GM12873 (cell line): ENCODE results near the gene MEGF11.

Source experiments
- TF ChIP-seq, protein P1 (sequence below): IDR thresholded peaks from 2 replicates; pipeline ENCODE4 v1.5.1; 2012; ENCODE audit warnings: low read depth, mild to moderate bottlenecking, moderate library complexity, low read length, control low read depth; ENCODE audit not compliant: insufficient read depth; ENCODE audit errors: missing control alignments

Gene MEGF11

DNA sequence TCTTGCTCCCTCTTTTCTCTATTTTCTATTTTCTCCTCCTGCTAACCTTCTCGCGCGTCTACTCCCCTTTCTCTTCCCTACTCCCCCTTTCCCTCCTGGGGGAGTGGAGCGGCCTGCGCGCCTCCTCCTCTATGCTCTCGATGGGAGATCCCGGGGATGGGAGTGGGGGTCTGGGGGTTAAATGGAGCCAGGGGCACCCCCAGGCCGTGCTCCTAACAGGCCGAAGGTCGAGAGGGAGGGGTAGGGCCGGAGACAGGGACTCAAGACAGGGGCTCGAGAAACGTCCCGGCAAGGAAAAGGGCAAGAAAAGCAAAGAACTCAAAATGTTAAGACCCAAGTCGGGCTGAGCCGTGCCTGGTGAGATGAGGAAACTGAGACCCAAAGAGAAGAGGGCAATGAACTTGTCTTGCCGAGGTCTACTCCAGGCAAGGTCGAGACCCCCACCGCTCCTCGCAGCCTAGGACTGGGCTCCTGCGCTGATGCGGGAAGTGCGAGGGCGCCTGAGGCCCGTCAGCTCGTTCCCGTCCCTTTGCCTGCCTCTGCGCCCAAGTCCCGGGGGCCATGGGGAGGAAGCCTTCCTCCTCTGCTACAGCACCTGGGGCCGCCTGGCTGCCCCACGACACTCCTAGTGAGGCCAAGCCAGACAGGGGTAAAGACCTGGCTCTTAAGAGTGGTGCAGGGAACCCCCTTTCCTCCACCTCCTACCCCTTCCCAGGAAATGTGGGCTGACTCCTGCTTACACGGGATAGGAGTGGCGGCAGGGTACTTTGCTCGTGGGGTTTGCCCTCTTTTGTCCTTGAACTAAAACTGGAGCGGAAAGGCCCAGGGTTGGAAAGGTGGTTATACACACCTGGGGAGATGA lies 770 bp upstream of the MEGF11 start:
- TF ChIP-seq, protein P1, sequence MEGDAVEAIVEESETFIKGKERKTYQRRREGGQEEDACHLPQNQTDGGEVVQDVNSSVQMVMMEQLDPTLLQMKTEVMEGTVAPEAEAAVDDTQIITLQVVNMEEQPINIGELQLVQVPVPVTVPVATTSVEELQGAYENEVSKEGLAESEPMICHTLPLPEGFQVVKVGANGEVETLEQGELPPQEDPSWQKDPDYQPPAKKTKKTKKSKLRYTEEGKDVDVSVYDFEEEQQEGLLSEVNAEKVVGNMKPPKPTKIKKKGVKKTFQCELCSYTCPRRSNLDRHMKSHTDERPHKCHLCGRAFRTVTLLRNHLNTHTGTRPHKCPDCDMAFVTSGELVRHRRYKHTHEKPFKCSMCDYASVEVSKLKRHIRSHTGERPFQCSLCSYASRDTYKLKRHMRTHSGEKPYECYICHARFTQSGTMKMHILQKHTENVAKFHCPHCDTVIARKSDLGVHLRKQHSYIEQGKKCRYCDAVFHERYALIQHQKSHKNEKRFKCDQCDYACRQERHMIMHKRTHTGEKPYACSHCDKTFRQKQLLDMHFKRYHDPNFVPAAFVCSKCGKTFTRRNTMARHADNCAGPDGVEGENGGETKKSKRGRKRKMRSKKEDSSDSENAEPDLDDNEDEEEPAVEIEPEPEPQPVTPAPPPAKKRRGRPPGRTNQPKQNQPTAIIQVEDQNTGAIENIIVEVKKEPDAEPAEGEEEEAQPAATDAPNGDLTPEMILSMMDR: no peak

DNA sequence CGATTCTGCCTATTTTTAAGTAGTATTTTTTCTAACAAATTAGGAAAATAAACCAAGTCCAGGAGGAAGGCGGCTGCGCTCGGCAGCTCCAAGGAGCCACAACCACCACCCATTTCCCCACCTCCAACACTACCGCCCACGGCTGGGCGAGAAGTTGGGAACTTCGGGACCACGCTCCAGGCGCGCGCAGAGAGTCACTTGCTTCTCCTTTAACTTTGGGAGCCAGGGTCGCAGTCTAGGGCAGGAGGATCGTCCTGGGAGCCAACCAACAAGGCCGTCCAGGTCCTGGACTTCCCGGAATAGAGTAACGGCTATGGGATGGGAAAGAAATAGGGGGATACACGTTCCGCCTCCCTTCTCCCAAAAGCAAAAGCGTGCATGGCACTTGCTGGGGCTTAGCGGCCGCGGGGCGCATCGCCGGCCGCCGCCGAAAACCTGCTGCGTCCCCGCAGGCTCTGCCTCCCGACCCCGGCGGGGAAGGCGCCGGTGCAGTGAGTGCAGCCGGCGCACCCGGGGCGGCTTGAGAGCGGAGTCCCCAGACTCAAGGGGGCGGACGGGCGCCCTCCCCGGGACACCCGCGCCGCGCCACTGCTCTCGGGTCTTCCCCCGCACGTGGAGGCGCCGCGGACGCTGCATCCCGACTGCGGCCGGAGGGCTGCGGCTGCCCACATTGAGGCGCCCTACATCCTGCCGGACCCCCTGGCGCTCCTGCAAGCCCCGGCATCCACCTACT lies 699 bp downstream of the MEGF11 start:
- TF ChIP-seq, protein P1: no peak

DNA sequence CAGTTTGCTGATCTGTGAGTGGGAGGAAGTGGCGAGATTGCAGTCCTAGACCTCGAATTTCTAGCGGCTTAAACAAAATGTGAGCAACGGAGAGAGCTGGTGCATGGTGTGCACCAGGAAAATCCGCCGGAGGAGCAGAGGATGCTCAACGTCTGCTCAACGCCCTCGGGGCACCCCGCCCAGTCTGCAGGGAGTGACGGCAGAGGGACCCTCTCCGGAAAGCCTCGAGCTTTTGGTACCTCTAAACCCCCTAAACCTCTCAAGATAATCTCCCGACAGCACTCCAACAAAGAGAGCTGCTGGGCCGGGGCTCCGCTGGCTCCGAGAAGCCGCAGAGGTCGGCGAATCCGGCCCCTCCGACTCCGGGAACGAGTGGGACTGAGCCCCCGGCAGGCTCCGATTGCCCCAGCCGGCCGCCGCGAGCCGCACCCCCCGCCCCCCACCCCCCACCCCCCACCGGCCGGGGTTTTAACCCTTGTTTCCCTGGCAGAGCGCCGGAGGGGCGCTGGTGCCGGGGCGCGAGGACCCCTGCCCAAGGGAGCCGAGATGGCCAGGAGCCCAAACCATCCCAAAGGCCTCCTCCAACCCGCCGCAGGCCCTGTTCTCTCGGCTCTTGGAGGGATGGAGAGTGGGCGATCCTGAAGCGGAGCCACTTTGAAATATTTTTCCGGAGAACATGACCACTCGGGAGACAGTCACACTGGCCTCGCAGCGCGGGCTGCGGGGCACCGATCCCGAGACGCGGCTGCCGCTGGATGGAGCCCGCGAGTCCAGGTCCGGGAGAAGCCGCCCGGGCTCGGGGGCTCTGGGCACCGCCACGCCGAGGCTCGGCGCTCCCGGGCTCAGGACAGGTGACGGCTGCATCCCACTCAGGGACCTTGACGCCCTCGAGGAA lies 1.5 kb downstream of the MEGF11 start:
- TF ChIP-seq, protein P1: peak; percentile 70

DNA sequence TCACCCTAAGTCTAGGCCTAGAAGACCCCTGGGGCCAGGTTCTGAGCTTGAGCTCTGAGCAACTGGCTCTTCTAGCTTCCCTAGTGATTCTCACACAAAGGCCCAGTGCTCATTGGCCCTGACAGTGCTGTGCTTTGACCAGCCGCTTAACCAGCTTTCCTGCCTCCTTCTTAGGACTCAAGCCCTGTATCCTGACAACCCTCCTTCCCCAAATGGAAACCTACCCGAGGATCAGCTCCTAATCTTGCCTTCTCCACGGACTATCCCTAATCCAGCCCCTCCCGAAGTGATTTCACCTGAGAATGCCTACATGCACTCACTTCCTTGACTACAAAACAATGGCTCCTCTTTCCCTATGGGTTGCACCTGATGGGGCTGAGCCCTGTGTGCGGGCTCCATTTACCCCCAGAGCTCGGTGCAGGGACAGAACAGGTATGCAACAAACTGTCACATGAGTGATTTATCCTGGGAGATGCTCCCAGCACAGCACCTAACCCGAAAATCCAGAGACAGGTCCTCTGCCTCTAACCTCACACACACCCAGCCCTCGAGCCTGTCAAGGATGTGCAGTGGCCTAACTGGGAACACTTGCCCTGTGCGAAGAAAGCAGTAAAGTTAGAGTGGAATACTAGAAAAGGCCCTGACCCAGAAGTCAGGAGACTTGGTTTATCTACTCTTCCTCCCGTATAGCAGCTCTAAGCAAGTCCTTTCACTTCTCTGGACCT lies 2.3 kb downstream of the MEGF11 start:
- TF ChIP-seq, protein P1: no peak

DNA sequence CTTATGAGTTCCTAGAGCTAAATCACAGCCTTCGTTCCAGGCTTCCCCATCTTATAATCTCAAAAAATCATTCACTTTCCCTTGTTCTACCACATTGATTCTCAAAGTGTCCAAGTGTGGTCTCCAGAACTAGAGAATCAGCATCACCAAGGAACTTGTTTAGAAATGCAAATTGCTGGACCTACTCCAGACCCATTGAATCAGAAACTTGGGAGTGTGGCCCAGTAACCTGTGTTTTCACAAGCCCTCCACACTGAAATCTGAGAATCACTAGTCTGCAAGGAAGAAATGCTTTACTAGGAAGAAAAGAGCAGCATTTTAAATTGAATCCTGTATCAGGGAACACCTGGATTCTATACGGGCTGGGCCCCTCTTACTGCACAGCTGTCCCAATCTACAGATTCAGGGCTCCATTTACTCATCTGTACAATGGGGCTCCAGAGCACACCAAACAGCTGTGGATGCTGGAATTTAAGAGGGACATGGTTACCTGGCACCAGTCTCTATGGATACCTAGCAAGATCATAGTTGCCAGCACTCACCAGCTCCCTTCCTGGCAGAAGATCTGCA lies 3.9 kb downstream of the MEGF11 start:
- TF ChIP-seq, protein P1: no peak

DNA sequence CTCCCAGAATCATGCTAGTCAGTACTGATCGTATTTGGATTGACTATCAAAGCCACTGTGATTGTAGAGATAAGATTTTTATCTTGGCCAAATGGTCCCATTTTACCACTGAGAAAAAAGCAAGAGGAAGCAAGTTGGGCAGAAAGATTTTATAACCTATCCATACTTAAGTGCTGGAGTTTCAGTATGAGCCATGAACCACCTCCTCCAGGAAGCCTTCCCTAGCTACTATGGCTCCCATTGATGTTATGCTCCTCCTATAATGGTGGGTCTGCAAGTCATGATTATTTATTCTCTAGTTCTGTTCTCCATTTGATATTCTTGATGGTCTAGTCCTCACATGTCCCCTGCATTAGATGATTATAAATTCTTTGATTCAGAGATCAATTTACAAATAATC lies 6.6 kb downstream of the MEGF11 start:
- TF ChIP-seq, protein P1: no peak
